ENCODE data around the gene PKMYT1. TPM values are rescaled to one million over a fixed set of nuclear protein-coding genes. Genes with fewer than 3 reads are reported as not detected.

PKMYT1 gene
- total RNA-seq, 2 donors from 2014 or later = 5.9 TPM; not detected in 1

- ATAC-seq (ENCODE audit: insufficient number of reproducible peaks, low FRiP score, low read depth) = no peak
- no peak overlapping the region for H3K4me3 ChIP-seq
- H3K36me3 ChIP-seq = peaks cover 77% of the 10 kb centered on the region
- no peak overlapping the region for H3K27ac ChIP-seq
- no peaks in the 10 kb centered on the region for H3K9me3 ChIP-seq
- no peak for DNase-seq (ENCODE audit: low spot score)
- no peak for TF ChIP-seq CTCF (IDR thresholded peaks at IDR 0.05)
- H3K4me1 ChIP-seq (ENCODE audit: control insufficient read depth in 1 of 2, low read depth in 2 of 2) = no peaks in the 10 kb centered on the region
- no peaks in the 10 kb centered on the region for H3K27me3 ChIP-seq (replicated peaks; ENCODE audit: insufficient read depth)
Measured at GRCh38 chr16:2939968-2940367, 40.3 kb downstream of the PKMYT1 start.

- Histone ChIP-seq H3K4me1 (ENCODE audit: control insufficient read depth in 1 of 2, low read depth in 2 of 2) (no peaks in the 10 kb centered on the region), H3K36me3 (peaks cover 92% of the 10 kb centered on the region), H3K4me3 (no peak overlapping the region), H3K9me3 (no peaks in the 10 kb centered on the region), H3K27me3 (replicated peaks; ENCODE audit: insufficient read depth) (no peaks in the 10 kb centered on the region), H3K27ac (no peak overlapping the region)
- DNase-seq (ENCODE audit: low spot score) (no peak), ATAC-seq (ENCODE audit: insufficient number of reproducible peaks, low FRiP score, low read depth) (no peak)
- no peak for TF ChIP-seq CTCF (IDR thresholded peaks at IDR 0.05)
Measured at GRCh38 chr16:2938206-2938605, 42.0 kb downstream of the PKMYT1 start.

- no peaks in the 10 kb centered on the region for H3K27me3 ChIP-seq (replicated peaks; ENCODE audit: insufficient read depth)
- peaks cover 88% of the 10 kb centered on the region for H3K36me3 ChIP-seq
- ATAC-seq (ENCODE audit: insufficient number of reproducible peaks, low FRiP score, low read depth) (no peak), DNase-seq (ENCODE audit: low spot score) (no peak)
- no peak for TF ChIP-seq CTCF (IDR thresholded peaks at IDR 0.05)
- H3K9me3 ChIP-seq = no peaks in the 10 kb centered on the region
- H3K27ac ChIP-seq = no peak overlapping the region
- H3K4me3 ChIP-seq = no peak overlapping the region
- H3K4me1 ChIP-seq (ENCODE audit: control insufficient read depth in 1 of 2, low read depth in 2 of 2) = no peaks in the 10 kb centered on the region
Measured at GRCh38 chr16:2937170-2937569, 43.1 kb downstream of the PKMYT1 start.

- no peak for TF ChIP-seq CTCF (IDR thresholded peaks at IDR 0.05)
- Histone ChIP-seq H3K27ac (no peak overlapping the region), H3K9me3 (no peaks in the 10 kb centered on the region), H3K27me3 (replicated peaks; ENCODE audit: insufficient read depth) (no peaks in the 10 kb centered on the region), H3K4me3 (no peak overlapping the region), H3K36me3 (peaks cover 84% of the 10 kb centered on the region), H3K4me1 (ENCODE audit: control insufficient read depth in 1 of 2, low read depth in 2 of 2) (no peaks in the 10 kb centered on the region)
- ATAC-seq (ENCODE audit: insufficient number of reproducible peaks, low FRiP score, low read depth) (no peak), DNase-seq (ENCODE audit: low spot score) (no peak)
Measured at GRCh38 chr16:2936436-2937011, 43.7 kb downstream of the PKMYT1 start.

GRCh38 chr16:2934450-2934849 lies 45.8 kb downstream of the PKMYT1 start:
- TF ChIP-seq CTCF (IDR thresholded peaks at IDR 0.05) = no peak
- DNase-seq (ENCODE audit: low spot score) = no peak

More at GRCh38 chr16:2934450-2934849, 45.8 kb downstream of the PKMYT1 start:
- ATAC-seq (ENCODE audit: insufficient number of reproducible peaks, low FRiP score, low read depth) = no peak
- Histone ChIP-seq H3K36me3 (peaks cover 71% of the 10 kb centered on the region), H3K4me3 (no peak overlapping the region), H3K27me3 (replicated peaks; ENCODE audit: insufficient read depth) (no peaks in the 10 kb centered on the region), H3K4me1 (ENCODE audit: control insufficient read depth in 1 of 2, low read depth in 2 of 2) (no peaks in the 10 kb centered on the region), H3K27ac (no peak overlapping the region), H3K9me3 (no peaks in the 10 kb centered on the region)
